Large intestine (tissue), 3 donors: ENCODE data around the gene APRT. TPM values are rescaled to one million over a fixed set of nuclear protein-coding genes. Genes with fewer than 3 reads are reported as not detected.
"Not testable (repeated sequence)": the region's sequence is repeated elsewhere in the genome, so short reads cannot be mapped to it uniquely, and the experiment has no call there.

Source experiments
- DNase-seq, 2 donors: peaks; one replicate each; pipeline versions ENCODE4 v3.0.0 to v3.0.0-alpha.2; 2013
- H3K27ac ChIP-seq: one replicate; pipeline ENCODE4 v1.5.1; 2013; ENCODE audit warnings: low read length
- H3K27me3 ChIP-seq: 2 replicates; pipeline ENCODE4 v1.6.1; 2013; ENCODE audit warnings: low read length; ENCODE audit not compliant: control insufficient read depth, insufficient read depth
- H3K36me3 ChIP-seq: 2 replicates; pipeline ENCODE4 v1.6.1; 2013; ENCODE audit warnings: low read length; ENCODE audit not compliant: control insufficient read depth, insufficient read depth
- H3K4me1 ChIP-seq: one replicate; pipeline ENCODE4 v1.6.1; 2013; ENCODE audit warnings: low read length; ENCODE audit not compliant: control insufficient read depth, insufficient read depth
- H3K4me3 ChIP-seq: one replicate; pipeline ENCODE4 v1.5.1; 2013; ENCODE audit warnings: low read length
- H3K9me3 ChIP-seq: one replicate; pipeline ENCODE4 v1.6.1; 2013; ENCODE audit warnings: mild to moderate bottlenecking, low read depth, low read length, moderate library complexity; ENCODE audit not compliant: control insufficient read depth
- WGBS: methylation state at CpG from one replicate; pipeline ENCODE4 v1.1.5; 2013; ENCODE audit warnings: low lambda C conversion rate; ENCODE audit not compliant: insufficient coverage; 5-methylcytosine and 5-hydroxymethylcytosine counted together
- polyA plus RNA-seq: library from polyadenylated mRNA; unstranded; fragments of 120-200 nt; gene quantifications from one replicate; pipeline ENCODE4 v1.2.1, GENCODE V29; 2013

The APRT gene
- polyA plus RNA-seq, 1 donor: 117 TPM

DNA sequence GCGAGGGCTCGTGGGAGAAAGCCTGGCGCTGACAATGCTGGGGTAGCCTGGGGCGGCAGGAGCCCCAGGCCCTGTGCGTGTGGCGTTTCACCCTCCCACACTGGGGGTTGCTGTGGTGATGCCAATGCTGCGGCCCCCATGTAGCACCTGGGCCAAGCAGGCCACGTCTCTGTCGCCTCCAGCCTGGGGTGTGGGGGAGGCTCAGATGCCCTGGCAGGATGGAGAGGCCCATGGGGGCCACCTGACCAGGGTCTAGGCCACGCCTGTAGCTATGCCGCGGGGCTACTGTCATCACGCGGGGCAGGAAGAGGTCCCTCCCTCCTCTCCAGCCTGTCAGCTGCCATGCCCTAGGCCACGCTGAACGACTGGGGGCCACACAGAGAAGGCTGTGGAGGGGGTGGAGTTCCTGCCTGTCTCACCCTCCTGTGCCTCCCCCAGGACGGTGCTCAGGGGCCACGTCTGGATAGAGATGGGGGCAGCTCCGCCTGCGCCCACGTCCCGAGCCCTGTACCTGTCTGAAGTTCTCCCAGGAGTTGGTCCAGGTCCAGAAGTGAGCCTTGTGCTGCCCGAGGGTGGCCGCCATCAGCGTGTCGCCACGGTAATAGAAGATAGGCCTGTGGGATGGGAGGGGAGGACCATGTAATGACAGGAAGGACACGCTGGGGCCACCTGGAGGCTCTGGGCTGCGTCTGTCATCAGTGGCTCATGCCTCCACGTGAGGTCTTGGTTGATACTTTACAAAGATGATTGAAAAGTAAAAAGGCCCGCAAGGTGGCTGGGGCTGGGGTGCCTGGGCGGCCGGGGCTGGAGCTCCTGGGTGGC lies 12.7 kb upstream of the APRT start:
- no peak for DNase-seq
- peaks cover 46% of the 10 kb centered on the region for H3K36me3 ChIP-seq
- H3K27me3 ChIP-seq: no peaks in the 10 kb centered on the region
- no peaks in the 10 kb centered on the region for H3K4me1 ChIP-seq
- H3K4me3 ChIP-seq: no peak overlapping the region
- H3K9me3 ChIP-seq: no peaks in the 10 kb centered on the region
- WGBS: no CpG with 5 or more reads among the region's 33 CpGs
- H3K27ac ChIP-seq: no peak overlapping the region

- H3K27me3 ChIP-seq, H3K4me1 ChIP-seq, H3K27ac ChIP-seq, H3K9me3 ChIP-seq, DNase-seq, H3K4me3 ChIP-seq: not testable (repeated sequence)
- no CpG with 5 or more reads among the region's 31 CpGs for WGBS
- H3K36me3 ChIP-seq: peaks cover 46% of the 10 kb centered on the region
Measured at GRCh38 chr16:88823646-88824045, 11.9 kb upstream of the APRT start.

GRCh38 chr16:88822281-88823040 lies 10.7 kb upstream of the APRT start:
- Histone ChIP-seq H3K36me3 (peaks cover 36% of the 10 kb centered on the region), H3K4me3 (no peak overlapping the region), H3K4me1 (no peaks in the 10 kb centered on the region), H3K27me3 (no peaks in the 10 kb centered on the region), H3K9me3 (no peaks in the 10 kb centered on the region), H3K27ac (no peak overlapping the region)
- WGBS: no CpG with 5 or more reads among the region's 24 CpGs
- DNase-seq: no peak

DNA sequence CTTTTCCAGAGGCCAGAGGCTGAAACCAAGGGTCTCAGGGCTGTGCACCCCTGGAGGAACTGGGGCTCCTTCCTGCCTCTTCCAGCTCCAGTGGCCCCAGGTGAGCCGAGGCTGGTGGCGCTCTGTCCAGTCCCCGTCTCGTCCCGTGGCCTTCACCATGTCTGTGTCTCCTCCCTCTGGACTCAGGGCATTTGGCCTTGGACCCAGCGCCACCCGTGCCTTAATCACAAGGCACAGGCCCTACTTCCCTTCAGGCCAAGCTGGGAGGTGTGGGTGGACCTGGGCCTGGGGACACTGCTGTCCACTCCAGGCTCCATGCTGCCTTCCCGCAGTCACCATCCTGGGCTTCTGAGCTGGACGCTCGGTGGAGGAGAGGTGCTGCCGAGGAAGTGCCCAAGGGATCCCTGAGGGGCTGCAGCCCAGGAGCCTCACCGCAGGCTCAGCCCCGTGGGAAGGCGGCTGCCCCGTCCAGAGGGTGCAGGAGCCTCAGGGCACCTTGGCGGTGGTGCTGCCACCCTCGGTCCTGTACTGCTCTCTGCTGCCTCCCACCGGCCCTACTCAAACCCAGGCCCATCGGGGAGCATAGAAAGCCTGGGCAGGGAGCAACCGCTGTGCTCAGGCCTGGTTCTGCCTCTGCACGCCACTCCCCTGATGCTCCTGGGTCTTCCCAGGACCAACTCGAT lies 9.6 kb upstream of the APRT start:
- H3K27me3 ChIP-seq: no peaks in the 10 kb centered on the region
- DNase-seq: no peak
- H3K9me3 ChIP-seq: no peaks in the 10 kb centered on the region
- peaks cover 32% of the 10 kb centered on the region for H3K36me3 ChIP-seq
- no CpG with 5 or more reads among the region's 22 CpGs for WGBS
- no peak overlapping the region for H3K27ac ChIP-seq
- no peaks in the 10 kb centered on the region for H3K4me1 ChIP-seq
- no peak overlapping the region for H3K4me3 ChIP-seq

GRCh38 chr16:88820385-88821025 lies 8.8 kb upstream of the APRT start:
- Histone ChIP-seq H3K4me3 (no peak overlapping the region), H3K36me3 (peaks cover 28% of the 10 kb centered on the region)

DNA sequence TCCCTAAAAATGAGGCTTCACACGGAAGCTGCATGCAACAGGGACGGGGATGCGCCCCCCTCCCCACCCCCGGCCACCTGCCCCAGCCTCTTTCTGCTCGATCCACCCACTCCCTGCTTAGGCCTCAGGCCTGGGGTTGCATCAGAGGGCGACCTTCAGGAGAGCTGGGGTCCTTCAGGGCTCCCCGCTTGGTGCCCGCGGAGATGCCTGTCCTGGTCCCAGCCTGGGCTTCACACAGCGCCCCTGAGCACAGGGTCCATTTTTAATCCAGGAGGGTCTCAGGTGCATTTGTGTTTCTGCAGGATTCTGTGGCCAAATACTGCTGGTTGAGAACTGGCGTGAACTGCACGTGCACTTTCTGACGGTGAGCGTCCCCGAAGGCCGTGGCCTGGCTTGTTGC lies 7.4 kb upstream of the APRT start:
- DNase-seq: no peak
- Histone ChIP-seq H3K4me3 (no peak overlapping the region), H3K36me3 (peaks cover 22% of the 10 kb centered on the region), H3K9me3 (no peaks in the 10 kb centered on the region), H3K4me1 (peaks cover 2% of the 10 kb centered on the region), H3K27me3 (no peaks in the 10 kb centered on the region), H3K27ac (no peak overlapping the region)
- WGBS: no CpG with 5 or more reads among the region's 16 CpGs

More at GRCh38 chr16:88820385-88821025, 8.8 kb upstream of the APRT start:
- Histone ChIP-seq H3K4me1 (peaks cover 2% of the 10 kb centered on the region), H3K9me3 (no peaks in the 10 kb centered on the region), H3K27ac (no peak overlapping the region), H3K27me3 (no peaks in the 10 kb centered on the region)
- no CpG with 5 or more reads among the region's 20 CpGs for whole genome bisulfite sequencing
- no peak for DNase-seq

DNA sequence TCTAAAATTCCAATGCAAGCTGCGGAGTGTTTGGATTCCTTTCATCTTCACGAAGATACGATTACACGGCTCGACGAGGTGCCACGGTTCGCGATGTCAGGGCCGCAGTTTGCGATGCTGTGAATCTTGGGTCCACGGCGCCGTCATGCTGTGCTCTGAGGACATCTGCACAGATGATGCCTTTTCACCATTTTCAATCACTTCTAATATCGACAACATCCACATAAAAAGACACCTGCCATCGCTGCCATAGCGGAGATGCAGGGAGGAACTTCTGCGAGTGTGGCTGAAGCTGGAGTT lies 6.8 kb upstream of the APRT start:
- no peaks in the 10 kb centered on the region for H3K27me3 ChIP-seq
- no CpG with 5 or more reads among the region's 18 CpGs for WGBS
- H3K36me3 ChIP-seq: peaks cover 20% of the 10 kb centered on the region
- H3K4me3 ChIP-seq: no peak overlapping the region
- H3K27ac ChIP-seq: no peak overlapping the region
- H3K9me3 ChIP-seq: no peaks in the 10 kb centered on the region
- H3K4me1 ChIP-seq: peaks cover 7% of the 10 kb centered on the region
- DNase-seq: no peak

GRCh38 chr16:88817785-88818574 lies 6.3 kb upstream of the APRT start:
- Histone ChIP-seq H3K27me3 (no peaks in the 10 kb centered on the region), H3K27ac (no peak overlapping the region), H3K4me1 (peaks cover 12% of the 10 kb centered on the region), H3K36me3 (peaks cover 17% of the 10 kb centered on the region), H3K4me3 (no peak overlapping the region), H3K9me3 (peaks cover under 1% of the 10 kb centered on the region)
- DNase-seq: no peak
- WGBS: no CpG with 5 or more reads among the region's 40 CpGs

DNA sequence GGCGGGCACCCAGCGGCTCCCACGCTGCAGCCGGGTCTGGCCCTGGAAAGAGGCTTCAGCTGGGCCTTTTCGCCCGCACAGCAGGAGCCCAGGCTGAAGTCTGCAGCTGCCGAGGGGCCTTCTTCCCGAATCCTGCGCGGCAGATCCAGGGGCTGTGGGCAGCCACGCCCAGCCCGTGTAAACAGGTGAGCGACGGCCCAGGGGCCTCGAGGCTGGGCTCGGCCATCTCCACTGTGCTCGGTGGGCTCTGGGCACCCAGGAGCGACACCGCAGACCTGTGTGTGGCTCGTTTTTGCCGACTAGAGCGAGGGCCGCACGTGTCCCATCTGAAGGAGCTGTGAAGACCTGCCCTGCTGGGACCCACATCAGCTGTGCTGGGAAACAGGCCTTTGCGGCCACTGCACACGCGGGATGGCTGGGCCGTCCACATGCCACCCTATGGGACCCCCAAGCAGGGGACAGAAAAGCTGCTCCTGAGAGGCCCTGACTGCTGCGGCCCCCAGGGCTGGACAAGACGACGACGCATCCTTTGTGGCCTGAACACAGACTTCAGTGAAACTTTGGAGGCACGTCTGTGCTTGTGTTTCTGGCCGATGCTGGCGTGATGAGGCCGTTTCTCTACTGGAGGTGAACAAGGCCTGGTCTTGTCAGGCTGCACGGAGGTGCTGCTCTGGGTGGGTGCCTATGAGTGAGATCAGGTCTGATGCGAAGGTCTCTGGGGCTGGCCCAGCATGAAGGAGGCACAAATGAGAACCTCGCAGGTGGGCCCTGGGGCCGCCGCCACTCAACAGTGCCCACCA lies 5.2 kb upstream of the APRT start:
- H3K4me3 ChIP-seq: no peak overlapping the region
- DNase-seq: no peak
- H3K4me1 ChIP-seq: peaks cover 19% of the 10 kb centered on the region
- H3K9me3 ChIP-seq: peaks cover 2% of the 10 kb centered on the region
- peaks cover 7% of the 10 kb centered on the region for H3K36me3 ChIP-seq
- WGBS: no CpG with 5 or more reads among the region's 41 CpGs
- H3K27me3 ChIP-seq: no peaks in the 10 kb centered on the region
- H3K27ac ChIP-seq: no peak overlapping the region
